Measurements from ENCODE around the gene PDE3B. TPM values are rescaled to one million over a fixed set of nuclear protein-coding genes. Genes with fewer than 3 reads are reported as not detected.

PDE3B gene
- total RNA-seq, 1 experiment from 2014 or later, result 6.2 TPM

Other genes with a start within 250 kb of the PDE3B start
- gene COPB1, start 144.0 kb upstream of the PDE3B start, total RNA-seq (2014; rRNA removed; shearing (Covaris generic)), result 319 and 353 TPM in 2 replicates
- gene PSMA1, start 123.4 kb upstream of the PDE3B start, total RNA-seq (2014; rRNA removed; shearing (Covaris generic)), result 566 and 642 TPM in 2 replicates
- gene CYP2R1, start 248.4 kb downstream of the PDE3B start, total RNA-seq (2014; rRNA removed; shearing (Covaris generic)), result 17.8 and 22.9 TPM in 2 replicates